Ishikawa (cell line): ENCODE measurements around the gene ERICH6.

ENCODE experiments used
- EGR1 ChIP-seq: IDR thresholded peaks from 2 replicates; pipeline ENCODE4 v1.6.1; 2012
- EP300 ChIP-seq: IDR thresholded peaks from 2 replicates; pipeline ENCODE4 v1.6.1; 2012; ENCODE audit warnings: borderline replicate concordance
- FOXM1 ChIP-seq: IDR thresholded peaks from 2 replicates; pipeline ENCODE4 v1.6.1; 2012; ENCODE audit warnings: low read depth, borderline replicate concordance
- RAD21 ChIP-seq: IDR thresholded peaks from 2 replicates; pipeline ENCODE4 v1.6.1; 2012; ENCODE audit warnings: low read depth
- TAF1 ChIP-seq: IDR thresholded peaks from 2 replicates; pipeline ENCODE4 v1.6.1; 2012; ENCODE audit warnings: low read depth, mild to moderate bottlenecking
- TCF12 ChIP-seq: IDR thresholded peaks from 2 replicates; pipeline ENCODE4 v1.6.1; 2012; ENCODE audit warnings: low read depth
- YY1 ChIP-seq: IDR thresholded peaks from 2 replicates; pipeline ENCODE4 v1.6.1; 2012; ENCODE audit warnings: low read depth

DNA sequence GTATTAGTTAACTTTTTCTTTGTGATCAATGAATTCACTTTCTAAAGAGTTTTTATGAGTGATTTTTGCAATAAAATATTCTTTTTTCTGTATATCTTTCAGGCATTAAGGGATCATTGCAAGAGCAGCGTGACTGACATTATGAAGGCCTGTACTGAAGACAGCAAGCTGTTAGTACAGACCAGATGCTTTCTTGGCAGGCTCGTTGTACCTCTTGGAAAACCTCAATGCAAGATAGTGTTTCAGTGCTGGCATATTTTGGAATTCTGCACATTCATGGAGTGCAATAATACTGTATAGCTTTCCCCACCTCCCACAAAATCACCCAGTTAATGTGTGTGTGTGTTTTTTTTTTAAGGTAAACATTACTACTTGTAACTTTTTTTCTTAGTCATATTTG, 76.2 kb downstream of the ERICH6 start:
- TF ChIP-seq YY1 (no peak), FOXM1 (no peak), EP300 (no peak), EGR1 (no peak), TCF12 (no peak), RAD21 (no peak), TAF1 (no peak)
